ACHN (cell line): Measurements from ENCODE around the gene THAP12.

Experiments used
- DNase-seq: peaks from one replicate; pipeline ENCODE4 v3.0.0-alpha.2; 2015
- in situ Hi-C: cut with HindIII; loops from 2 replicates; pipeline ENCODE4 v1.10.0; 2017; ENCODE audit warnings: low sequenced_read_pairs, low pct_ligation_motif_present, low pct_unique_long_range_greater_than_20kb

THAP12 gene

GRCh38 chr11:76385903-76386302 is 5.0 kb upstream of the THAP12 start:
- in situ Hi-C loops = no loop called here
- DNase-seq = no peak

- in situ Hi-C loops = no loop called here
- no peak for DNase-seq
These were observed 1.3 kb upstream of the THAP12 start for GRCh38 chr11:76382209-76382608.

- DNase-seq = peak; percentile 18
- in situ Hi-C loops = no loop called here
These were observed 564 bp downstream of the THAP12 start for GRCh38 chr11:76380159-76380976.

- in situ Hi-C loops = no loop called here
- no peak for DNase-seq
These were observed 1.1 kb downstream of the THAP12 start for GRCh38 chr11:76379807-76380158.

GRCh38 chr11:76376746-76377558 is 4.0 kb downstream of the THAP12 start:
- in situ Hi-C loops = no loop called here
- no peak for DNase-seq

- in situ Hi-C loops = no loop called here
- DNase-seq = peak; percentile 11
These were observed 9.8 kb downstream of the THAP12 start for GRCh38 chr11:76371170-76371569.

- DNase-seq = no peak
- in situ Hi-C loops = no loop called here
These were observed 11.5 kb downstream of the THAP12 start for GRCh38 chr11:76369406-76369805.

GRCh38 chr11:76368490-76368889 is 12.4 kb downstream of the THAP12 start:
- in situ Hi-C loops = no loop called here
- no peak for DNase-seq

GRCh38 chr11:76365038-76365679 is 15.8 kb downstream of the THAP12 start:
- in situ Hi-C loops = no loop called here
- DNase-seq = no peak

- in situ Hi-C loops = no loop called here
- DNase-seq = no peak
These were observed 18.2 kb downstream of the THAP12 start for GRCh38 chr11:76362716-76363115.

- DNase-seq = no peak
- in situ Hi-C loops = no loop called here
These were observed 19.2 kb downstream of the THAP12 start for GRCh38 chr11:76361776-76362175.

- in situ Hi-C loops = no loop called here
- no peak for DNase-seq
These were observed 19.6 kb downstream of the THAP12 start for GRCh38 chr11:76361374-76361773.

GRCh38 chr11:76355172-76355571 is 25.8 kb downstream of the THAP12 start:
- in situ Hi-C loops = no loop called here
- no peak for DNase-seq

- DNase-seq = no peak
- in situ Hi-C loops = no loop called here
These were observed 32.6 kb downstream of the THAP12 start for GRCh38 chr11:76348348-76348747.

- in situ Hi-C loops = no loop called here
- no peak for DNase-seq
These were observed 33.5 kb downstream of the THAP12 start for GRCh38 chr11:76347466-76347865.

GRCh38 chr11:76339221-76339620 is 41.7 kb downstream of the THAP12 start:
- no peak for DNase-seq
- in situ Hi-C loops = no loop called here

GRCh38 chr11:76337923-76338322 is 43.0 kb downstream of the THAP12 start:
- DNase-seq = no peak
- in situ Hi-C loops = no loop called here

- in situ Hi-C loops = no loop called here
- no peak for DNase-seq
These were observed 43.5 kb downstream of the THAP12 start for GRCh38 chr11:76337469-76337868.

GRCh38 chr11:76336597-76336996 is 44.3 kb downstream of the THAP12 start:
- DNase-seq = no peak
- in situ Hi-C loops = no loop called here
